ENCODE data around the gene CLTA. TPM values are rescaled to one million over a fixed set of nuclear protein-coding genes. Genes with fewer than 3 reads are reported as not detected.

The CLTA gene
- total and polyA plus RNA-seq, 2 of the 8 experiments (the other 6 are each of a cell fraction or from before 2014, with no cell fraction given) = 137 to 236 TPM

GRCh38 chr9:36145970-36146369 lies 44.8 kb upstream of the CLTA start:
- no peak overlapping the region for H2BK12ac ChIP-seq (ENCODE audit: low read depth, low read length)
- ChIA-PET CTCF (ENCODE audit: partially characterized antibody) (interaction anchor here (5.3 kb wide), 1 partner anchor 19 kb away, joined by 48 read pairs; no protein-coding TSS in a partner anchor), POLR2A (ENCODE audit: partially characterized antibody) (interaction anchor here (0.8 kb wide), 1 partner anchor 44 kb away, joined by 3 read pairs; no protein-coding TSS in a partner anchor)
- no peak overlapping the region for H3K4ac ChIP-seq (replicated peaks; ENCODE audit: insufficient read length, low read depth, low read length)
- no peak overlapping the region for H3K4me3 ChIP-seq (ENCODE audit: extremely low read depth in 1 of 4, insufficient read depth in 2 of 4, low read depth in 3 of 4, low read length in 4 of 4)
- DNase-seq (ENCODE audit: low read depth in 1 of 2, low spot score in 2 of 2) (no peak), FAIRE-seq (no peak)
- H3K79me2 ChIP-seq (ENCODE audit: control insufficient read depth in 1 of 2, insufficient read depth in 2 of 2, low read length in 2 of 2) = no peaks in the 10 kb centered on the region
- peaks cover 0 to 4% (median 0%) of the 10 kb centered on the region in 4 experiments; a peak in 1 of 7 replicates for H3K4me1 ChIP-seq (replicated peaks in 1 of 4; ENCODE audit: control insufficient read depth in 3 of 4, insufficient read depth in 4 of 4, low read length in 3 of 4)
- no peak overlapping the region for H3K27ac ChIP-seq (ENCODE audit: low read depth, low read length)
- H3K23me2 ChIP-seq (ENCODE audit: low read depth, low read length) = peaks cover 4% of the 10 kb centered on the region; the same call in 1 of the 2 replicates
- H2BK20ac ChIP-seq (ENCODE audit: low read length) = no peak overlapping the region
- peaks cover 0 to 7% of the 10 kb centered on the region in 2 experiments; a peak in 2 of 4 replicates for H3K9me3 ChIP-seq (ENCODE audit: insufficient read depth in 2 of 2, low read depth in 1 of 2, low read length in 1 of 2)
- no peak overlapping the region for H3K18ac ChIP-seq (ENCODE audit: extremely low read depth, low read length)
- no peak overlapping the region for H3K4me2 ChIP-seq (ENCODE audit: insufficient read depth in 1 of 2, low read depth in 2 of 2, low read length in 2 of 2)
- no peak overlapping the region for H3K9ac ChIP-seq (replicated peaks in 1 of 4; ENCODE audit: extremely low read depth in 1 of 4, low read depth in 3 of 4, low read length in 3 of 4)
- peaks cover 0 to 4% of the 10 kb centered on the region in 2 experiments for H4K20me1 ChIP-seq (replicated peaks in 1 of 2; ENCODE audit: control insufficient read depth in 1 of 2, insufficient read depth in 2 of 2, low read length in 2 of 2)
- no peaks in the 10 kb centered on the region for H3K79me1 ChIP-seq (ENCODE audit: low read depth, low read length)
- no peak overlapping the region for H2BK120ac ChIP-seq (replicated peaks; ENCODE audit: low read depth, low read length)
- no peak overlapping the region for H2AFZ ChIP-seq (ENCODE audit: low read length)
- H2BK15ac ChIP-seq (ENCODE audit: low read length) = no peak overlapping the region
- no peak overlapping the region for H4K8ac ChIP-seq (ENCODE audit: extremely low read depth, insufficient read depth, low read length)
- H2BK5ac ChIP-seq (ENCODE audit: low read depth, low read length) = no peak overlapping the region
- H3K23ac ChIP-seq (ENCODE audit: insufficient read length) = no peak overlapping the region
- H4K5ac ChIP-seq (ENCODE audit: insufficient read length, low read depth, low read length) = no peak overlapping the region
- H4K91ac ChIP-seq (replicated peaks; ENCODE audit: insufficient read length, low read length) = no peak overlapping the region
- H3K14ac ChIP-seq (ENCODE audit: insufficient read length) = no peak overlapping the region
- no peaks in the 10 kb centered on the region for H3K27me3 ChIP-seq (replicated peaks in 1 of 4; ENCODE audit: control insufficient read depth in 3 of 4, extremely low read depth in 1 of 4, insufficient read depth in 3 of 4, low read length in 3 of 4)
- 84% methylated on average over 4 of the region's 4 CpGs; no CpG with 5 or more reads in 1 of the 2 experiments for WGBS, 2 experiments (ENCODE audit: extremely low coverage in 1 of 2, insufficient coverage in 1 of 2, insufficient read length in 1 of 2, insufficient replicate concordance in 2 of 2, low coverage in 1 of 2, low lambda C conversion rate in 2 of 2, missing lambda C conversion rate in 1 of 2)
- H2AK5ac ChIP-seq (ENCODE audit: low read depth, low read length) = no peak overlapping the region
- H3K56ac ChIP-seq (replicated peaks; ENCODE audit: insufficient read length, low read depth, low read length) = no peak overlapping the region
- H3K36me3 ChIP-seq (ENCODE audit: control insufficient read depth in 2 of 4, insufficient read depth in 4 of 4, low read length in 3 of 4) = no peaks in the 10 kb centered on the region; a peak in 1 of 8 replicates
- TF ChIP-seq USF2 (IDR thresholded peaks at IDR 0.05; ENCODE audit: low read length) (no peak), BACH1 (IDR thresholded peaks at IDR 0.05; ENCODE audit: low read length) (no peak), CTCF (IDR thresholded peaks at IDR 0.05; ENCODE audit: control extremely low read depth in 1 of 3, insufficient read depth in 1 of 3, low read depth in 1 of 3, low read length in 3 of 3) (no peak), CTBP2 (IDR thresholded peaks at IDR 0.05; ENCODE audit: borderline replicate concordance, insufficient read depth, insufficient read length, low read length) (no peak), CBX5 (IDR thresholded peaks at IDR 0.05; ENCODE audit: low read depth, low read length) (no peak), BRCA1 (IDR thresholded peaks at IDR 0.05; ENCODE audit: low read depth, low read length) (no peak), POLR2AphosphoS5 (IDR thresholded peaks at IDR 0.05; ENCODE audit: low read depth, low read length) (no peak), ASH2L (IDR thresholded peaks at IDR 0.05; ENCODE audit: low read length) (no peak), HDAC6 (IDR thresholded peaks at IDR 0.05; ENCODE audit: low read depth, low read length) (no peak), GABPA (IDR thresholded peaks at IDR 0.05; ENCODE audit: borderline replicate concordance, insufficient read depth, low read length) (no peak), CEBPB (IDR thresholded peaks at IDR 0.05; ENCODE audit: low read depth, low read length) (no peak)

Data from H1 (cell line).